NK-92 treated with Interleukin-12 subunit alpha and Interleukin-12 subunit beta, amount 100 ng/mL, for 24 hours (cell line): ENCODE measurements around the gene LILRA2.
"Not testable (repeated sequence)": the region's sequence is repeated elsewhere in the genome, so short reads cannot be mapped to it uniquely, and the experiment has no call there.

ENCODE experiments used
- DNase-seq: peaks from one replicate; lab custom pipeline; 2025; lab: John Stamatoyannopoulos, UW

LILRA2 gene

GRCh38 chr19:54571715-54572615, 1.6 kb upstream of the LILRA2 start:
- DNase-seq = not testable (repeated sequence)

- DNase-seq = no peak
Measured at GRCh38 chr19:54572696-54573311, 786 bp upstream of the LILRA2 start.

- no peak for DNase-seq
Measured at GRCh38 chr19:54574051-54574450, 461 bp downstream of the LILRA2 start.

- no peak for DNase-seq
Measured at GRCh38 chr19:54574527-54575056, 1.0 kb downstream of the LILRA2 start.

GRCh38 chr19:54575205-54575604, 1.6 kb downstream of the LILRA2 start:
- DNase-seq = not testable (repeated sequence)

- no peak for DNase-seq
Measured at GRCh38 chr19:54576411-54576976, 2.9 kb downstream of the LILRA2 start.

- DNase-seq = no peak
Measured at GRCh38 chr19:54577334-54577733, 3.7 kb downstream of the LILRA2 start.

GRCh38 chr19:54578268-54578667, 4.7 kb downstream of the LILRA2 start:
- DNase-seq = not testable (repeated sequence)

GRCh38 chr19:54586397-54586796, 12.8 kb downstream of the LILRA2 start:
- no peak for DNase-seq

- DNase-seq = no peak
Measured at GRCh38 chr19:54587026-54587425, 13.4 kb downstream of the LILRA2 start.

GRCh38 chr19:54593445-54593844, 19.9 kb downstream of the LILRA2 start, which contains the start of gene LILRA1:
LILRA1 (plus strand) TSS chr19:54593632; CDS start chr19:54594245, 613 bp downstream.
- DNase-seq = not testable (repeated sequence)

GRCh38 chr19:54593931-54594626, 20.5 kb downstream of the LILRA2 start:
- not testable (repeated sequence) for DNase-seq

GRCh38 chr19:54594737-54595136, 21.1 kb downstream of the LILRA2 start:
- DNase-seq = no peak

GRCh38 chr19:54595680-54596436, 22.3 kb downstream of the LILRA2 start:
- not testable (repeated sequence) for DNase-seq

- DNase-seq = no peak
Measured at GRCh38 chr19:54600212-54600611, 26.6 kb downstream of the LILRA2 start.

GRCh38 chr19:54606230-54606629, 32.6 kb downstream of the LILRA2 start:
- DNase-seq = no peak

GRCh38 chr19:54606891-54607784, 33.5 kb downstream of the LILRA2 start:
- DNase-seq = no peak

- no peak for DNase-seq
Measured at GRCh38 chr19:54607785-54608150, 34.2 kb downstream of the LILRA2 start.

GRCh38 chr19:54608205-54608604, 34.6 kb downstream of the LILRA2 start:
- no peak for DNase-seq

GRCh38 chr19:54608792-54609191, 35.2 kb downstream of the LILRA2 start:
- no peak for DNase-seq
